Activated CD8-positive, alpha-beta memory T cell treated with anti-CD3 and anti-CD28 coated beads for 24 hours (primary cell): ENCODE results near the gene NAALADL2.

Experiments
- DNase-seq: peaks from one replicate; pipeline ENCODE4 v3.0.0-alpha.2; 2020

NAALADL2 gene

DNA sequence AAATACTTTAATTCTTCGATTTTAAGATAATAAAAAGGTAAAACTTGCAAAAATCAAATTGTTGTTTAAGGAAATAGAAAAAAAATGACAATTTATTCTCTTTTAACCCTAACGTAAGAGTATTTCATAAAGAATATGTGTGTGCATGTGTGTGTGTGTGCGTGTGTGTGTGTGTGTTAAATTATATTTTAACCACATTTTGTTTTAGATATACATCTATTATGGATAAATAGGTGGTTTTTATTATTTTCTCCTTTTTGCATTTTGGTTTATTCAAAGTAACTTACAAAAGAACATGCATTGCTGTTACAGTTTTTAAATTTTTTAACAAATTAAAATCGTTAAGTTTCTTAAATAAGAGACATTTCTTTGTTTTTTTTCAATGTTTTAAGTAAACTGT, 414.4 kb downstream of the NAALADL2 start:
- DNase-seq: no peak

DNA sequence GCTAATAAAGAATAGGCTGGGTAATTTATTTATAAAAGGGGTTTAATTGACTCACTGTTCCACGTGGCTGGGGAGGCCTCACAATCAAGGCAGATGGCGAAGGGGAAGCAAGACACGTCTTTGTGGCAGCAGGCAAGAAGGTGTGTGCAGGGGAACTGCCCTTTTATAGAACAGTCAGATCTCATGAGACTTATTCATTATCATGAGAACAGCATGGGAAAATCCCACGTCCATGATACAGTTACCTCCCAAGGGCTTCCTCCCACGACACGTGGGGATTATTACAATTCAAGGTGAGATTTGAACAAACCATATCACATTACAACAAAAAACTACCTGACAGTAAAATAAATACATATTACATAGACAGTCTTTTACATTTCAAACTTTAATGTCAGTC, 414.9 kb downstream of the NAALADL2 start:
- DNase-seq: no peak

DNA sequence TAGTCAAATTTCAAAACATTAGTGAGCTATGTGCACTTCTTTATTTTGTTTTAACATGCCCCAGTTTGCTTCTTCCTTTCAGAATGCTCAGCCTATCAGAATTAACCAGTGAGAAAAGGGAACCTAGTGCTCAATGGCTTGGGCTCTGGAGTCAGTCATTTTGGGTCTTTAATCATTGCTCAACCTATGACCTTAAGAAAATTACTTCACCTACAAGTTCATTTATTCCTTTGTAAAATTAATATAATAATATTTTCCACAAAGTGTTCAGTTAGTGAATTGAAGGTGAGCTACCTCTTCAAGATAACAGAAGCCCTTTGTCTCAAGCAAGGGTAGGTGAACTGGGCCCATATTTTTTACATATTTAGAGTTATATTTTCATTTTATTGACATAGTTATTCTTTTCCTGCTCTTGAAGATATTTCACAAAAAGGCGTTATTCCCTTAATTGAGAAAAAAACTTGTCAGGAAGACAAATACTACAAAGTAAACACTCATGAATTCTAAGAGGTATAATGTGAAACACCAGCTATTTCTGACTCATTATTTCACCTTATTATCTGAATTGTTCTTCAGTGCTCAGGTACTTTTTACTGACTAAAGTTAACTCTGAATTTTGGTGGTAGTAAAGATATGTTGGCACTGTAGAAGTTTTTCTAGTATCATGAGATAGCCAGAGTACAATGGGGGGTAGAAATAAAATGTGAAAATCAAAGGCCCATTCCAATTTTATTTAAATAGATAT, 415.5 kb downstream of the NAALADL2 start:
- DNase-seq: no peak

DNA sequence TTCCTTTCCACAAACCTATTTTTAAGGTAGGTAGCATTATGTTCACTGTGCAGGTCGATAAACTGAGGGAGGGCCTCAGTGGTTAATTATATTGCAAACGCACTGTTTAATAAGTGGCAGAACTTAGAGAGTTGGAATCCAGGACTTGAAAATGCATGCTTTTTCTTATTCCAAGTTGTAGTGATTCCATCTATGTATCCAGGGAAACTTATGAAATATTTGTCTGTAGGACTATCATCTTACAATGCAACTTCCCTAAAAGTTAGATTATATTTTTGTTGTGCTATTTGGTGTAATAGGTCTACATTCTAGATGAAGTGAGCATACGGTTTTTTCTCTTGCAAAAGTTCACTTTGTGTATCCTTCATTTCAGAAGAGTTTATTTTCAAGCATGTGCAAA, 419.5 kb downstream of the NAALADL2 start:
- no peak for DNase-seq

DNA sequence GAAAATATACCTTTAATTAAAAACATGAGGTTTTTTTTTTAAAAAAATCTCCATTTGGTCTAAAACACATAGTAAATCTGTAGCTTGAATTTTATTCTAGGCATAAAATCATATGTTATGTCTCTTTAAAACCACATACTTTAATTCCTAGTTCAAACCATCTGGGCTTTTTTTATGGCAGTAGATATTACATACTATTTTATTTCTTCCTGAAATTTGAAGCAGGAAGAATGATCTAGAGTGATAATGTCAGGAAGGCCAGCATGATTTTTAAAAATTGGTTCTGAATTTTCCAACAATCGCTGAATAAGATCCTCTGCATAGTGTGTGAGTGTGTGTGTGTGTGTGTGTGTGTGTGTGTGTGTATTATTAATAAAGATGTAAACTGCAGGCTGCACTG, 420.3 kb downstream of the NAALADL2 start:
- no peak for DNase-seq

DNA sequence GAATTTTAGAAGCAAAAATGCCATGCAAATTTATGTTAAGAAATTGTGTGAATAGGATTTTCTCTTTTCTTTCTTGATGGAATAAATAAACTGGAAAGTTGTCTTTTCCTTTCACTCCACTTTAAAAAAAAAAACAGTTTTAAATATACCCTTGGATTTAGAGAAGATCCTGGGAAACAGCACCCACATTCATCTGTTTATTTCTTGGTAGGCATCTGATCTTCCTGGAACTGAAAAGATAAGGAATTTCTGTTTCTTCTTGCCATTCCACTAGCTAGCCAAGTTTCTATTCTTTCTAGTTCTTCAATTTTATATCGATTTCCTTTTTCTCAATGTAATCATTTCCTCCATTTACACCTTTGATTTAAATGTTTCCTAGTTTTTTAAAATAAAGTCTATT, 420.8 kb downstream of the NAALADL2 start:
- no peak for DNase-seq

DNA sequence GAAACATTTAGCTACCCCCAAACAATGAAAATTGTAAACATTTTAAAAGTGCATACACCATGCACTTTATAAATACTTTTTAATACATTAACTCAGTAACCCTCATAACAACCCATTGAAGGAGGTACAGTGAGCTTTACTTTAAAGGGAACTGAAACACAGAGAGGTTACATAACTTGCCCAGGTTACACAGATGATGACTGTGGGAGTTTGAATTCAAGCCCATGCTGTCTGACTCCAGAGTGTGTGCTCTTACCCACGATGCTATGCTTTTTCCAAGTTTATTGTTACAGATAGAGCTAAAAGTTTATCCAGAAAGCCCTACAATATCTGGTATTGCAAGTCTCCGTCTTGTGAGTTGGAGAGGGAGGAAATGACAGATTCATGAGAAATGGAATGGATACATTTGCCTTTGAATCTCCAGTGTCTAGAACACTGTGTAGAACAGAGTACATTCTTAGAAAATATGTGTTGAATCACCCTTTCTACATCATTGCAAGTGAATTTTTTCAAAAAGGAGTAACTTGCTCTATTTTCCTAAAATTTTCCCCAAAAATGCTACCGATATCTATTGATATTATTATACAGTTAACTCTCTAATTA, 428.3 kb downstream of the NAALADL2 start:
- DNase-seq: no peak

DNA sequence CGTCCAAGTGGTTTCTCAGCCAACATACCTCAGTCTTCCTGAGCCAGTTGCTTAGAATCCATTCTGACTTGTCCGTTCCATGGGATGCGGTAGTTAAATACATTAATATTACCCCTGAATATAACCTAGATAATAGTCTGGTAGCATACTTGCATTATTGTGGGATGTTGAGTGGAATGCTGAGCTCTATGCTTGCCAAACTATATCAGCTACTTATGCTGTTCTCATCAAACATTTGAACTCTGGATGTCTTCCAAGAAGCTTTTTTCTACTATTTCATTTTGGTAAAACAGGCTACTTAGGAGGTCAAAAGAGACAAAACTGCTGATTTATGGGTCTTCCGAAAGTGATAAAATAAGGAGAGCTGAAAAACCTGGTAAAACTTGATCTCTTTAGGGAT, 429.5 kb downstream of the NAALADL2 start:
- DNase-seq: no peak

DNA sequence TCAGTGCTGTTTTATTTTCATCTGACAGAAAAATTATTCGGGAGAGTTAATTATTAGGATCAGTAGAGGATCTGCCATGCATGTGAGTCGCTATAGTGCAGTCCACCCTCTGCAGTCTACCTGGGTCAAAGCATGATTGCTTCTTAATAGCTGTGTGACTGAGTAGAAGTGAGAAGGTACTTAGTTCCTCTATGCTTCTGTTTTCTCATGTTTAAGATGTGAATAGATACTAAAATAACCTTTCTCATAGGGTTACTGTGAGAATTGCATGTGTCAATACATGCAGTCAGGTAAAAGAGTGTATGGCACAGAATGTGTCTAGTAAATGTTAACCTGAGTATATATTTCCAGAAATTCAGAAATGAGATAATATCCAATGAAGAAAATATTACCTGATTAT, 435.7 kb downstream of the NAALADL2 start:
- no peak for DNase-seq

DNA sequence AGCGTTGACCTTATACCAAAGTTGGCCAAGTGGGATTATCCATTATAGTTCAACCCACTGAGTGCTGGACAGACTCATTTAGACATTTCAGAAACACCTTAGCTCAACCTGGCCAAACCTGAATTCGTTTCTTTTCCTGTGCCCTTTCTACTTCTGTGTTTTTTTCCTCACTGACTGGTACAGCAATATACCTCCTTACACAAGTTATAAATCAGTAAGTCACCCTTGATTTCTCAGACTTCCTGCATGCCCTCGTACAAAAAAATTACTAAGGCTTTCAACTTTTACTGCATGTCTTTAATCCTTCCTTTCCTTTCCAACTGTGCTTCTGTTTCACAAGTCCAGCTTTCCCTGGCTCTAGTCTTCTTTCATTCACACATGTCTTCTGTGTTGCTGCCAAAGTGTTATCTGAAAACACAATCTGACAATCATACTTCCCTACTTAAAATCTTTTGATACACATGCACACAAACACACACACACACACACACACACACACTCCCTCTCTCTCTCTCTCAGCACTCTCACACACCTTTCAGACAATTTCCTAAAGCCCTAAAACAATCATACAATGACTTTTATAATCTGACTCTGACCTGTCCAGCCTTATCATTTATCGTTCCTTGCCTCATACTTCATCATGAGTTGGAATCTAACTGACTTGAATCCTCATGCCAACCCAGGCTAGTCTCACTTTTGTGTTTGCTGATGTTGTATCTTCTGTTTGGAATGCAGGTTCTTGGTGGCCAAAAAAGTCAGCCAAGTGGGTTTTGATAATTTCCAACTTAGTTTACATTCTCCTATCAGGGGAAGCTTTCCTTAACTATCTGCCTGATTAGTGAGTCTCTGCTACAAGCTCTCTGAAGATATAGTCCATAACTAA, 436.4 kb downstream of the NAALADL2 start:
- DNase-seq: no peak

DNA sequence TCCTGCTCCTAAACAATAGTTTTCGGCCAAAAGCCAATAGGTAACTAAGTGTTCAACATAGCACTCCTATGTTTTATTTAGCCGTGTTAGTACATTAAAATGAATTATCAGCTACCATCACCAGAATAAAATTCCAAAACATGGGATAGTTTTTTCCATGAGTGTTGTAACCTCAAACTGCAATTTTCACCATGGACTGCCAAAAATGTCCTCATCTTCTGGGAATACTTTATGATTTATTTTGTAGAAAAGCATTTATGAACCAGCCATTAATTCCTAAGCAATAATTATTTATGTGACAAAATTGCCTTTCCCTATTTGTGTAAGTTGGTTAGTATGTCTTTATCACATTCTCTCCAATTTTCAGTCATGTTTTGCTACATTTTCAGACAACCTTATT, 438.1 kb downstream of the NAALADL2 start:
- DNase-seq: no peak

DNA sequence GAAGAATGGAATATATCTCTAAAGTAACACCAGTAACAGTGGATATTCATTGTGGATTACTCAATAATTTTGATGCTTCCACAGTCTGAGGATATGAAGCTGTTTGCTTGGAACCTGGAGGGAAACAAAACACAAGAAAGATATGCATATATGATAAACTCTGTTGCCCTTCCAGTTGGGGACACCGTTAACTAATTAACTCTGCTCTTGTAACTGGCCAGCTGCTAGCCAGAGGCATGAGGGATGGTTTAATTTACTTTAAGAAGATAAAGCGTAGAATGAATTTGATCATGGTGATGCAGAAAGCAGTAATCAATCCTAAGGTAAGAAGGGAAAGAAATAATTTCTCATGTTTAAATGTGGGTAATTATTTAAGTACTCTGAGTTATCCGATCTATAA, 442.6 kb downstream of the NAALADL2 start:
- DNase-seq: no peak

DNA sequence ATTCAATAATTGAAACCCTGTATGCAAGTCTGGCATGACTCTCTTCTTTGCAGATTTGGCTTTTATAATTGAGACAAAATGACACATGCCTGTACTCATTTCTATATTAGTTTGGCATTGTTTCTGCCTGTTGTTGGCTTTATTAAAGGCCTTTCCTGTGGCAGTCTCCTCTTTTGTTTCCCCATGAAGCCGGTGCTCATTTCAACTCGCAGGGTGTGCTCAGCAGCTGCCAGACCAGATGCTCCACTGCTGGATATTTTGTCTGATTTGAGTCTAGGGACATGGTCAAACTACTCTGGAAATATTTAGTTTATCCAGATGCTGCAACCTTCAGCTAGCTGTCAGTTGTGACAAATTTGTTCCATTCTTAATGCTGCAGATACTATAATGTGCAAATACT, 445.3 kb downstream of the NAALADL2 start:
- no peak for DNase-seq

DNA sequence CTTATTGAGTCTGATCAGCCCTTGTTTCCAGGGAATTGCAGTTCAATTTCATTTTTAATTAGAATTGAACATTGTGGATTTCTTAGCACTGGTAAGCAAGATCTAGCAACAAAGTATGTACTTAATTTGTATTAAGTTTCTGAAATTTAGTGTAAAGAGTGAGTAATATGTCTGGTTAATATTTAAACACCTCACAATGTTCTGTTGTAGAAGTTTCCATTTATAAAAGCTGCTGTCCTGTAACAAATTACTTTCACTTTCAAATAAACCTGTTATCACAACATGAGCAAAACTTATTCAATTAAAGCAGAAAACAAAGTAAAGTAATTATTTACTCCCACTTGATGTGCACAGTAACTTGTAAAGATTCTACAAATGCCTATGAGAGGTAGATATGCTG, 448.5 kb downstream of the NAALADL2 start:
- DNase-seq: no peak

DNA sequence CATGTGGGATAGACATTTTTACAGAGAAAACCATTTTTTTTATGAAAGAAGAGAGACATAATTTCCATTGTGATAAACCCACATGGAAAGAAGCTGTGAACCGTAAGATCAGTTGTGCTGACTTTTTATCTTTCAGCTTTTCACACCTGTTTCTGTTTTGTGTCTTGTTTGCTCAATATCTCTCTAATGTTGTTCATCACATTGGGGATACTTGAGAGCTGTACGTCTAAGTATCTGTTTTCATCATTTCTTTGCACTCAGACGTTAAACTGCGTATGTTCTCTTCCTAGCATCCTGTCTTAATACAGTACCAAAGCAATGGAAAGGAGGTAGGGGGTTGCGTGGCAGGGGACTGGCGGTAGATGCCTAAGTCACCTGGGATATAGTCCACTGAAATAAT, 449.0 kb downstream of the NAALADL2 start:
- no peak for DNase-seq

DNA sequence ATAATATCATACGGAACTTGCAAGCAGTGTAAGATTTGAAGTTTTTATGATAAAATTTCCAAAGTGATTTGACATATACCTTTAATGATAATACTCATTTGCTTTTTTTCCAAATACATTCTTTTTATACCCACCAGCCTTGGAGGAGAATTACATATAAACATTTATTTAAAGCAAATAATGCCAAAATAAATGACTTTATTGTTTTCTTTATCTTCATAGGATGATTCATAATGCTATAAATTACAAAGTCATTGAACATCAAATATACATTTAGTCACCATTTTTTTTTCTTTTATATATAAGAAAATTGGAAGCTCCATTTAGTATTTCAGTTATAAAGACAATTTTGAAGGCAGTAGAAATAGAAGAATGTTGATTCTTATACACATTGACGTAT, 450.9 kb downstream of the NAALADL2 start:
- no peak for DNase-seq

DNA sequence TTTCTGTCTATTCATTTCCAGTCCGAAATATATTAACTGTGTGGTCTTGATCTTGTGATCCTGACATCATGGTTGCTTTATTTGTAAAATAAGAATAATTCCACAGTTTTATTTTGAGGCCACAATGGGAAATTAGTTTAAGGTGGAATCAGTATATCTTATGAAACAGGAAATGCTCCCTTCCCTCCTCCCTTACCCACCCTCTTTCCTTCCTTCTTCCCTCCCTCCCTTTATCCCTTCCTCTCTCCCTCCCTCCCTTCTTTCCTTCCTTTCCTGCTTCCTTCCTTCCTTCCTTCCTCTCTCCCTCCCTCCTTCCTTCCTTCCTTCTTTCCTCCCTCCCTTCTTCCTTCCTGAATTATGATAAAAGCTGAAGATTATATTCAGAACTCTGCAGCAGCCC, 452.3 kb downstream of the NAALADL2 start:
- no peak for DNase-seq

DNA sequence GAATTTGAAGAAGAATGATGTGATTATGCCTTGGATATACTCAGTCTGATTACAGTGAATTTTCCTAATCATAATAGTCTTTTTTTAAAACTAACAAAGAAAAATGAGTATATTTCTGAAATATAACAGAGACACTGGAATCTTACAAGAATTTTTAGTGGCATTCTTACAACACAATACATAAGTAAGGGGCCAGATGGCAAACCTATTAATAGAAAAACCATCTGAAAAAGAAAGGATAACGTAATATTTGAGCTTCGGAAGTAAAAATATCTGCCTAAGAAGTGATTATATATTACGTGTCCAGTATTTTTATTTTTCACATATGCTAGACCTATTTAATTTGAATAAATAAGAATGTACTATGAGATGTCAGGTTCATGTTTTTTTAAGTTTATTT, 452.8 kb downstream of the NAALADL2 start:
- no peak for DNase-seq

DNA sequence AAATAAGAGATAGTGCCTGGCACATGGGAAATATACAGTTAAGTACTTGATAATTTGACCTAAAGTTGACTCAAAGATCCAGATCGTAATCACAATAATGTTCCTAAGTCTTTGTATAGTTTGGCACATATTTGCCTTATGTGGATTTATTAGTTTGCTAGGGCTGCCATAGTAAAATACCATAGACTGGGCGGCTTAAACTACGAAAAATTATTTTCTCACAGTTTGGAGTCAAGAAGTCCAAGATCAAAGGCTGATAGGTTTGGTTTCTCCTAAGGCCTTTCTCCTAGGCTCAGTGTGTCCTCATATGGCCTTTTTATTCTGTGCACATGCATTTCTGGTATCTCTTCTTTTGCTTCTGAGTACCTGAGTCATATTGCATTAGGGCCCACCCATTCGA, 453.7 kb downstream of the NAALADL2 start:
- no peak for DNase-seq

DNA sequence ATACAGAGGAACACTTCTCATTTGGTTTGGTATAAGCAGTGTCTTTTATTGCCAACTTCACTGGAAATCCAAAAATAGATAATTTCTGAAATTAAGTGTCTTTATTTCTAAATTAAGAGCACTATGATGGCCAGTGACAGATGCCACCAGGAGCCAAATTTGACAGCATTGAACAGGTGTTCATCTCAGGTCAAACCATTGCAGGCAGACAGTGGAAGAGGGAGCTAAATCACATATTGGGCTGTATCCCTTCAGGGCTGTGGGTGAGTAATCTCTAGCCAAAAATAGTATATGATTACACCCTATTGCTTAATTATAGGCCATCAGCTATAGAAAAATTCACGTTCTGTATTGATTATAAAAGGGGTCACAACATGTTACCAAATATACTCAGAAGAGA, 457.7 kb downstream of the NAALADL2 start:
- DNase-seq: no peak

DNA sequence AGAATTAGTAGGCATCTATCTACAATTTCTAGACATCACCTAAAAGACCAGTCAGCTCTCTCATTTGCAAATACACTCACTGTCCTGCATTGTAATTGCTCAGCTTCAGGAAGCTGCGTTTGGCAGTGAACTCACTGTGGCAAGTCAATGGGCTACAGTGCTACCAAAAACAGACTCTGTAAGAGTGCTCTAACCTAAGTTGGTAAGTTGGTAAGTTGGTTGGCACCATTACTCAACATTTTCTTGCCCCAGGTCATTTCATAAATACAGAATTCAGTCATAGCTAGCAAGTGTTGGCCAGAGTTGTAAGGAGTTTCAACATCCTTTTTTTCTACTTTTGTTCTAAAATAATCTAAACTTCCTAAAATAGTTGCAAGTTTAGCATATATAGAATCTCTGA, 466.3 kb downstream of the NAALADL2 start:
- no peak for DNase-seq

DNA sequence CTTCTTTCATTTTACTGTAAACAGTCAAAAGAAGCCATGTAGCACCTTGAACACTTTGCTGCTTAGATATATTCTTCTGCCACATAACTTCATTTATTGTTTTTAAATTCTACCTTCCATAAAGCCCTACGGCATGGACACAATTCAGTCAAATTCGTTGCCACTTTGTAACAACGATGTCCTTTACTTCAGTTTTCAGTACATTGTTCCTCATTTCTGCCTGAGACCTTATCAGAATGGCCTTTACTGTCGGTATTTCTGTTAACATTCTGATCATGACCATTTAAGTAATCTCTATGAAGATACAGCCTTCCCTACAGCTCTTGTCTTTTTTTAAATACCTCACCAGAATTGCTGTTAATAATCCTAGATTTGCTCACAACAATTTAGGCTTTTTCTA, 466.9 kb downstream of the NAALADL2 start:
- DNase-seq: no peak

DNA sequence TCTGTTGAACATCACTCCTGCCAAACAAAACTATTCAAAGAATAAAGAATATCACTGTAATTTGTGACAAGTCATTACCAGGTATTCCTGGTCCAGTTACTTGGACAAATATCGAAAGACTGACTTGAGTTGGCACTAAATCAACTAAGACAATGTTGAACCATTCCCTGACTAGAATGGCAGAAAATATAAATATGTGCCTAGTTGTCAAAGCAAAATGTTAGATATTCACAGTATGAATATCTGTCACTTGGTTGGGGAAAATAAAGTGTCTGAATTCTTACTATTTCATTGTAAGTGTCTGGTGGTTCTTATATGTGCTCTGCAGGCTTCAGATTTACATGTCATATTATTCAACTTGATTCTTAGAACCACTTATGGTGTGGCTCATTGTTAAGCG, 470.2 kb downstream of the NAALADL2 start:
- no peak for DNase-seq

DNA sequence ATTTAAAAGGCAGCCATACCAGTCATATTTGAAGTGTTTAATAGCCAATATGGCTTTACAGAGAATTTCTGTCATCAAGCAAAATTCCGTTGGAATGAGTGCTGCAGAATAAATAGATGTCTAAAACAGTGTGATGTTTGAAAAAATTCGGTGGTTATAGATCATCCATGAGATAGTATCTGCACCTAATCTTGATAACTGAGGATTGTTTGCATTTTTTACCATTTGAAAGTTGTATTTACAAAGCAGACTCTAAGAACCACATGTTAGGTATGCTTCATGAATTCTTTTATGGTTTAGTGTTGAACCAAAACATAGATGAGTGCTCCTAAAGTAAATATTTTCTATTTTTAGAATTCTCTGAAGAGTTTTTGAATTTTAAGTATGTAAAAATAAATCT, 476.1 kb downstream of the NAALADL2 start:
- no peak for DNase-seq
